ENCODE results near the gene SPON1. TPM values are rescaled to one million over a fixed set of nuclear protein-coding genes. Genes with fewer than 3 reads are reported as not detected.
A peak's percentile ranks its signal among the peaks of the same experiment; 100 is the strongest.

The SPON1 gene
- total and polyA plus RNA-seq, 2 donors (not counting 1 experiment from before 2014, with no cell fraction given) = 0.30 TPM; not detected in 1

GRCh38 chr11:13965337-13965736, 2.8 kb downstream of the SPON1 start:
- Histone ChIP-seq H3K4me2 (replicated peaks; ENCODE audit: low read depth, low read length, poor library complexity, severe bottlenecking) (no peak overlapping the region), H3K36me3 (replicated peaks in 1 of 2; ENCODE audit: control extremely low read depth in 1 of 2, control insufficient read depth in 1 of 2, extremely low read depth in 1 of 2, insufficient read depth in 2 of 2, low read length in 1 of 2) (no peaks in the 10 kb centered on the region), H3K27ac (ENCODE audit: low read length in 2 of 2) (no peak overlapping the region), H3K9me3 (ENCODE audit: control extremely low read depth in 1 of 3, control insufficient read depth in 2 of 3, insufficient read depth in 1 of 3, low read length in 2 of 3) (peaks cover 0 to 3% (median 0%) of the 10 kb centered on the region in 3 donors), H3K79me2 (ENCODE audit: control insufficient read depth, insufficient read depth, low read length) (no peaks in the 10 kb centered on the region), H3K9ac (ENCODE audit: low read length) (no peak overlapping the region), H3K4me1 (ENCODE audit: control insufficient read depth in 2 of 2, insufficient read depth in 2 of 2, low read length in 2 of 2) (peaks cover 19 to 24% of the 10 kb centered on the region in 2 donors), H3K27me3 (replicated peaks in 1 of 4; ENCODE audit: control extremely low read depth in 1 of 4, control insufficient read depth in 3 of 4, insufficient read depth in 4 of 4, low read length in 3 of 4) (peaks cover 0 to 57% (median 42%) of the 10 kb centered on the region in 4 experiments), H4K20me1 (ENCODE audit: control insufficient read depth, insufficient read depth, low read length, poor library complexity, severe bottlenecking) (no peaks in the 10 kb centered on the region), H3K4me3 (ENCODE audit: control extremely low read depth in 1 of 5, extremely low read depth in 1 of 5, insufficient read depth in 1 of 5, low read depth in 2 of 5, low read length in 4 of 5) (no peak overlapping the region), H2AFZ (ENCODE audit: insufficient read depth, low read depth, low read length, poor library complexity, severe bottlenecking) (no peak overlapping the region)
- DNase-seq (no peak), ATAC-seq (ENCODE audit: low read depth) (no peak)
- ChIA-PET POLR2A (no interaction called here), CTCF (interaction anchor here (1.1 to 1.3 kb wide), 2 partner anchors 9 to 13 kb away, joined by 3 to 4 read pairs; no protein-coding TSS in a partner anchor)
- no peak overlapping the region for H3K27ac Mint-ChIP-seq
- TF ChIP-seq CTCF (IDR thresholded peaks at IDR 0.05) (no peak), EZH2 (IDR thresholded peaks at IDR 0.05; ENCODE audit: borderline replicate concordance, insufficient read depth, low read depth, low read length, poor library complexity, severe bottlenecking) (no peak)
- no peaks in the 10 kb centered on the region for H3K9me3 Mint-ChIP-seq (ENCODE audit: insufficient read depth)
- intact Hi-C loops (cut with micrococcal nuclease) = no loop called here
- H3K4me1 Mint-ChIP-seq = peaks cover 19% of the 10 kb centered on the region
- peak overlapping the region; percentile 17 for H3K4me3 Mint-ChIP-seq
- H3K27me3 Mint-ChIP-seq = peaks cover 69% of the 10 kb centered on the region
- WGBS (ENCODE audit: insufficient coverage) = 100% methylated on average over 2 of the region's 5 CpGs

DNA sequence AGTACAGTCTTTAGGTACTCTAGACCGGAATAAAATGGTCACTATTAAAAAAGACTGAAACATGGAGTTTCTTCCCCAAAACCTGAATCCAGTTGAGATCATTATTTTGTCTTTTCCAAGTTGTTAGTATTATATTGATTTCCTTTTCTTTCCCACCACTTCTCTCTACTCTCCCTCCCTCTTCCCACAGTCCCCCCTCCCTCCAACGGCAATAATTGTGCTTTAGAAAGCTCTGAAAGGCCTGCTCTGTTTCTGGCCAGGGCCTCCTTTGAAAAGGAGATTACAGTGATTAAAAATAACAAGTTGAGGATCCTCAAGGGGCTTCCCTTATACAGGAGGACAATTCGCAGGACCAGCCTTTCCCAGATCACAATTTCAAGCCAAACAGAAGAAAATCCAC, 3.5 kb downstream of the SPON1 start:
- Histone ChIP-seq H2AFZ (ENCODE audit: insufficient read depth, low read depth, low read length, poor library complexity, severe bottlenecking) (no peak overlapping the region), H3K36me3 (replicated peaks in 1 of 2; ENCODE audit: control extremely low read depth in 1 of 2, control insufficient read depth in 1 of 2, extremely low read depth in 1 of 2, insufficient read depth in 2 of 2, low read length in 1 of 2) (no peaks in the 10 kb centered on the region), H3K79me2 (ENCODE audit: control insufficient read depth, insufficient read depth, low read length) (no peaks in the 10 kb centered on the region), H3K4me2 (replicated peaks; ENCODE audit: low read depth, low read length, poor library complexity, severe bottlenecking) (no peak overlapping the region), H3K9ac (ENCODE audit: low read length) (no peak overlapping the region), H3K4me1 (ENCODE audit: control insufficient read depth in 2 of 2, insufficient read depth in 2 of 2, low read length in 2 of 2) (peaks cover 19 to 24% of the 10 kb centered on the region in 2 donors), H4K20me1 (ENCODE audit: control insufficient read depth, insufficient read depth, low read length, poor library complexity, severe bottlenecking) (no peaks in the 10 kb centered on the region), H3K27ac (ENCODE audit: low read length in 2 of 2) (no peak overlapping the region), H3K9me3 (ENCODE audit: control extremely low read depth in 1 of 3, control insufficient read depth in 2 of 3, insufficient read depth in 1 of 3, low read length in 2 of 3) (peaks cover 0 to 3% (median 0%) of the 10 kb centered on the region in 3 donors), H3K4me3 (ENCODE audit: control extremely low read depth in 1 of 5, extremely low read depth in 1 of 5, insufficient read depth in 1 of 5, low read depth in 2 of 5, low read length in 4 of 5) (no peak overlapping the region), H3K27me3 (replicated peaks in 1 of 4; ENCODE audit: control extremely low read depth in 1 of 4, control insufficient read depth in 3 of 4, insufficient read depth in 4 of 4, low read length in 3 of 4) (peaks cover 0 to 57% (median 39%) of the 10 kb centered on the region in 4 experiments)
- ChIA-PET CTCF (interaction anchor here (1.1 to 1.3 kb wide), 2 partner anchors 10 to 14 kb away, joined by 3 to 4 read pairs; no protein-coding TSS in a partner anchor), POLR2A (no interaction called here)
- no CpG with 5 or more reads among the region's 3 CpGs for WGBS (ENCODE audit: insufficient coverage)
- intact Hi-C loops (cut with micrococcal nuclease) = no loop called here
- DNase-seq (no peak), ATAC-seq (ENCODE audit: low read depth) (no peak)
- Mint-ChIP-seq H3K4me3 (no peak overlapping the region), H3K9me3 (ENCODE audit: insufficient read depth) (no peaks in the 10 kb centered on the region), H3K27ac (no peak overlapping the region), H3K4me1 (peaks cover 19% of the 10 kb centered on the region), H3K27me3 (peaks cover 69% of the 10 kb centered on the region)
- TF ChIP-seq CTCF (IDR thresholded peaks at IDR 0.05) = no peak
- no peak for TF ChIP-seq EZH2 (IDR thresholded peaks at IDR 0.05; ENCODE audit: borderline replicate concordance, insufficient read depth, low read depth, low read length, poor library complexity, severe bottlenecking)

Data from B cell (primary cell).